H9 (cell line): Measurements from ENCODE around the gene DMKN. TPM values are rescaled to one million over a fixed set of nuclear protein-coding genes. Genes with fewer than 3 reads are reported as not detected.

Experiments
- DNase-seq: peaks from one replicate; pipeline ENCODE4 v3.0.0-alpha.2; 2017
- H2AFZ ChIP-seq: one replicate; pipeline ENCODE4 v1.6.1; 2013; ENCODE audit warnings: mild to moderate bottlenecking, low read length, control low read depth, moderate library complexity
- H2AK5ac ChIP-seq: 2 replicates; pipeline ENCODE4 v1.6.1; 2013; ENCODE audit warnings: low read length, control low read depth, mixed read lengths; ENCODE audit not compliant: insufficient read length
- H2BK120ac ChIP-seq: one replicate; pipeline ENCODE4 v1.6.1; 2013; ENCODE audit warnings: low read depth, mild to moderate bottlenecking, low read length, control low read depth, inconsistent platforms; ENCODE audit not compliant: poor library complexity, severe bottlenecking
- H2BK12ac ChIP-seq: 2 replicates; pipeline ENCODE4 v1.6.1; 2013; ENCODE audit warnings: low read length, control low read depth, mixed read lengths, low read depth; ENCODE audit not compliant: insufficient read length
- H2BK15ac ChIP-seq: 2 replicates; pipeline ENCODE4 v1.6.1; 2013; ENCODE audit warnings: low read depth, low read length, control low read depth
- H2BK20ac ChIP-seq: one replicate; pipeline ENCODE4 v1.6.1; 2013; ENCODE audit warnings: low read depth, mild to moderate bottlenecking, low read length, control low read depth, inconsistent platforms; ENCODE audit not compliant: poor library complexity, severe bottlenecking
- H2BK5ac ChIP-seq: 2 replicates; pipeline ENCODE4 v1.6.1; 2013; ENCODE audit warnings: low read length, control low read depth, mixed read lengths; ENCODE audit not compliant: insufficient read length
- H3K14ac ChIP-seq: 2 replicates; pipeline ENCODE4 v1.6.1; 2013; ENCODE audit warnings: low read length, control low read depth; ENCODE audit not compliant: insufficient read depth
- H3K18ac ChIP-seq: 2 replicates; pipeline ENCODE4 v1.6.1; 2013; ENCODE audit warnings: low read depth, mild to moderate bottlenecking, mixed read lengths, low read length, control low read depth; ENCODE audit not compliant: insufficient read length
- H3K23ac ChIP-seq: 2 replicates; pipeline ENCODE4 v1.6.1; 2013; ENCODE audit warnings: low read length, control low read depth, mixed read lengths, low read depth; ENCODE audit not compliant: insufficient read length
- H3K23me2 ChIP-seq: 2 replicates; pipeline ENCODE4 v1.6.1; 2013; ENCODE audit warnings: low read depth, mild to moderate bottlenecking, mixed read lengths, low read length, control low read depth; ENCODE audit not compliant: insufficient read length, poor library complexity, severe bottlenecking
- H3K27ac ChIP-seq: 2 replicates; pipeline ENCODE4 v1.5.1; 2013; ENCODE audit warnings: low read length, control low read depth, mixed read lengths, low read depth; ENCODE audit not compliant: insufficient read length
- H3K27me3 ChIP-seq: 2 replicates; pipeline ENCODE4 v1.6.1; 2013; ENCODE audit warnings: low read length, control low read depth, inconsistent platforms; ENCODE audit not compliant: insufficient read depth
- H3K4ac ChIP-seq: 2 replicates; pipeline ENCODE4 v1.6.1; 2013; ENCODE audit warnings: low read depth, mild to moderate bottlenecking, control low read depth, inconsistent platforms, low read length, moderate library complexity
- H3K4me1 ChIP-seq: 2 replicates; pipeline ENCODE4 v1.6.1; 2013; ENCODE audit warnings: low read length, control low read depth, inconsistent platforms; ENCODE audit not compliant: insufficient read depth
- H3K4me2 ChIP-seq: 2 replicates; pipeline ENCODE4 v1.6.1; 2013; ENCODE audit warnings: low read length, control low read depth, mixed read lengths; ENCODE audit not compliant: insufficient read length, insufficient read depth
- H3K56ac ChIP-seq: 2 replicates; pipeline ENCODE4 v1.6.1; 2013; ENCODE audit warnings: low read depth, mild to moderate bottlenecking, mixed read lengths, low read length, control low read depth; ENCODE audit not compliant: insufficient read length
- H3K79me1 ChIP-seq: 2 replicates; pipeline ENCODE4 v1.6.1; 2013; ENCODE audit warnings: low read depth, mild to moderate bottlenecking, moderate library complexity, low read length, control low read depth, inconsistent platforms; ENCODE audit not compliant: insufficient read depth, poor library complexity, severe bottlenecking
- H3K79me2 ChIP-seq: 2 replicates; pipeline ENCODE4 v1.6.1; 2013; ENCODE audit warnings: low read length, control low read depth, inconsistent platforms; ENCODE audit not compliant: insufficient read depth
- H3K9ac ChIP-seq: 2 replicates; pipeline ENCODE4 v1.6.1; 2013; ENCODE audit warnings: low read length, control low read depth, mixed read lengths; ENCODE audit not compliant: insufficient read length; ENCODE audit errors: extremely low read depth
- H3K9me3 ChIP-seq: one replicate; pipeline ENCODE4 v1.6.1; 2013; ENCODE audit warnings: low read depth, low read length, inconsistent platforms; ENCODE audit not compliant: control insufficient read depth
- H3T11ph ChIP-seq: one replicate; pipeline ENCODE4 v1.6.1; 2013; ENCODE audit warnings: mild to moderate bottlenecking, low read length, control low read depth, inconsistent platforms
- H4K20me1 ChIP-seq: one replicate; pipeline ENCODE4 v1.6.1; 2013; ENCODE audit not compliant: control insufficient read depth, insufficient read length, insufficient read depth
- H4K5ac ChIP-seq: 2 replicates; pipeline ENCODE4 v1.6.1; 2013; ENCODE audit warnings: low read depth, mild to moderate bottlenecking, mixed read lengths, low read length, control low read depth; ENCODE audit not compliant: insufficient read length
- H4K8ac ChIP-seq: replicated peaks from 2 replicates; pipeline ENCODE4 v1.6.1; 2013; ENCODE audit warnings: low read length, control low read depth, mixed read lengths, low read depth; ENCODE audit not compliant: insufficient read length
- H4K91ac ChIP-seq: 2 replicates; pipeline ENCODE4 v1.6.1; 2013; ENCODE audit warnings: low read depth, mild to moderate bottlenecking, moderate library complexity, mixed read lengths, low read length, control low read depth; ENCODE audit not compliant: insufficient read length
- H3K27ac Mint-ChIP-seq, 3 experiments: 2 replicates in 2 of 3; 3 replicates in 1 of 3; pipeline ENCODE4 v1.8.0; 2020 to 2021; ENCODE audit warnings: mixed read lengths in 3 of 3, mild to moderate bottlenecking in 1 of 3, moderate library complexity in 1 of 3
- H3K27me3 Mint-ChIP-seq: 2 replicates; pipeline ENCODE4 v1.8.0; 2021; ENCODE audit warnings: low read depth, mild to moderate bottlenecking, moderate library complexity, mixed read lengths
- H3K36me3 Mint-ChIP-seq, 3 experiments: 2 replicates in 2 of 3; 3 replicates in 1 of 3; pipeline ENCODE4 v1.8.0; 2020 to 2021; ENCODE audit warnings: low read depth in 3 of 3, mixed read lengths in 3 of 3; ENCODE audit not compliant: insufficient read depth in 1 of 3
- H3K4me1 Mint-ChIP-seq, 2 experiments: 2 replicates each; pipeline ENCODE4 v1.8.0; 2020; ENCODE audit warnings: mixed read lengths in 2 of 2
- H3K4me3 Mint-ChIP-seq, 2 experiments: 2 replicates in 1 of 2; 3 replicates in 1 of 2; pipeline ENCODE4 v1.8.0; 2020 to 2021; ENCODE audit warnings: mild to moderate bottlenecking in 2 of 2, mixed read lengths in 2 of 2, moderate library complexity in 1 of 2
- H3K9me3 Mint-ChIP-seq, 2 experiments: 2 replicates in 1 of 2; 3 replicates in 1 of 2; pipeline ENCODE4 v1.8.0; 2020; ENCODE audit warnings: mild to moderate bottlenecking in 2 of 2, mixed read lengths in 2 of 2, moderate library complexity in 1 of 2
- CTCF ChIP-seq: fragments of 200-600 bp; sonication (generic); conservative IDR thresholded peaks from 3 replicates; pipeline ENCODE4 v1.8.0; 2021; ENCODE audit warnings: antibody characterized with exemption, mild to moderate bottlenecking
- WGBS: extraction: QIAGEN DNeasy Blood & Tissue Kit; methylation state at CpG from one replicate; pipeline ENCODE4 v1.1.7; 2013; ENCODE audit warnings: missing lambda C conversion rate, low lambda C conversion rate, mixed read lengths; ENCODE audit not compliant: insufficient read length; ENCODE audit errors: extremely low coverage; 5-methylcytosine and 5-hydroxymethylcytosine counted together
- total RNA-seq: library from RNA; stranded (reverse); gene quantifications from 2 replicates; pipeline ENCODE4 v1.2.1, GENCODE V29; 2021

DMKN gene
- total RNA-seq, 1 experiment from 2014 or later = 278 TPM

- H2AK5ac ChIP-seq = no peak within 1 kb of the TSS
- no peak within 1 kb of the TSS for H3K27ac Mint-ChIP-seq
- no peak within 1 kb of the TSS for H3K14ac ChIP-seq
- no peak within 1 kb of the TSS for H3K23ac ChIP-seq
- no peak within 1 kb of the TSS for H3K4me2 ChIP-seq
- H3K27me3 Mint-ChIP-seq = peaks cover 72% of the 10 kb centered on the region
- no peak within 1 kb of the TSS for H2BK5ac ChIP-seq
- H2BK20ac ChIP-seq = no peak within 1 kb of the TSS
- no peak within 1 kb of the TSS for H4K8ac ChIP-seq
- no peaks in the 10 kb centered on the region for H3K79me1 ChIP-seq
- peaks cover 20 to 26% of the 10 kb centered on the region in 2 experiments for H3K4me1 Mint-ChIP-seq
- H3T11ph ChIP-seq = no peak within 1 kb of the TSS
- H3K27me3 ChIP-seq = no peaks in the 10 kb centered on the region
- H3K56ac ChIP-seq = no peak within 1 kb of the TSS
- H3K23me2 ChIP-seq = peaks cover 7% of the 10 kb centered on the region
- no peak within 1 kb of the TSS for H3K9ac ChIP-seq
- H3K18ac ChIP-seq = no peak within 1 kb of the TSS
- no peak within 1 kb of the TSS for H4K5ac ChIP-seq
- H3K4ac ChIP-seq = no peak within 1 kb of the TSS
- WGBS = no CpG with 5 or more reads among the region's 11 CpGs
- H2AFZ ChIP-seq = no peak within 1 kb of the TSS
- H3K4me1 ChIP-seq = peaks cover 5% of the 10 kb centered on the region; the same call in 1 of the 2 replicates
- no peak within 1 kb of the TSS; a peak in 1 of 5 replicates for H3K4me3 Mint-ChIP-seq
- no peak for DNase-seq
- H4K20me1 ChIP-seq = no peaks in the 10 kb centered on the region
- H3K9me3 ChIP-seq = no peaks in the 10 kb centered on the region
- no peaks in the 10 kb centered on the region for H3K79me2 ChIP-seq
- H2BK12ac ChIP-seq = no peak within 1 kb of the TSS
- H3K27ac ChIP-seq = no peak within 1 kb of the TSS
- no peak within 1 kb of the TSS for H2BK15ac ChIP-seq
- TF ChIP-seq CTCF = no peak
- H3K36me3 Mint-ChIP-seq = no peaks in the 10 kb centered on the region; a peak in 2 of 7 replicates
- no peak within 1 kb of the TSS for H2BK120ac ChIP-seq
- H3K9me3 Mint-ChIP-seq = no peaks in the 10 kb centered on the region; a peak in 1 of 5 replicates
- no peak within 1 kb of the TSS for H4K91ac ChIP-seq
Observed at GRCh38 chr19:35528218-35529038, 15.0 kb upstream of the DMKN start, which contains the start of gene SBSN. SBSN (minus strand) TSS chr19:35528311; CDS start chr19:35528281, 30 bp downstream.
